NCI-H748 treated with DMSO at 0.1 percent for 48 hours (cell line): ENCODE measurements around the gene GAPDH.
"Not testable (repeated sequence)": the region's sequence is repeated elsewhere in the genome, so short reads cannot be mapped to it uniquely, and the experiment has no call there.

Experiments
- DNase-seq: peaks from one replicate; lab custom pipeline; 2025; lab: John Stamatoyannopoulos, UW

Gene GAPDH

DNA sequence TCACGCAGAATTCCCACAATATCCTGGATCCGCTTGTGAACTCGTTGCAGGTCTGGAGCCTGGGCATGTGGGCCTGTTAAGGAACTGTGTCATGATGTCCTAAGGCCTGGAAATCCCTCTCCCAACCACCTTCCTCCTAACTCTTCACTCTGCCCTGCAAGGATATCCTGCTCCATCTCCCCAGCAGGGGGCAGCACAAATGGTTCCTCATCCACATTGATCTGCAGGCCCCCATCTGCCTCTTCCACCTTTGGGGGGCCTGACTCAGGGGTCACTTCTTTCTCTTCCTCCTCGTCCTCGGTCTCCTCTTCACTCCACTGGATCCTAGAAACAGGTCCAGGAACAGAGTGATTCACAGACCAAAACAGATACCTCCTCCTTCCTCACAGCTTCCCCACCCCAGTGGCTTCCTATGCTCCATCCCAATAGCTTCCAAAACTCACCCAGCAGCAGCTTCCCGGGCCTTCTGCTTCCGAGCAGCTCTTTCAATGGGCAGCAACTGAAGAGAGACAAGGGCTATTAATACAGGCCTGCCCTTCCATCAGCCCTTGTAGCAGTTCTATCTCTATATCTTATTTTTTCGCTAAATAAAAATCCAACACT, 29.2 kb downstream of the GAPDH start:
- peak; percentile 5 for DNase-seq

DNA sequence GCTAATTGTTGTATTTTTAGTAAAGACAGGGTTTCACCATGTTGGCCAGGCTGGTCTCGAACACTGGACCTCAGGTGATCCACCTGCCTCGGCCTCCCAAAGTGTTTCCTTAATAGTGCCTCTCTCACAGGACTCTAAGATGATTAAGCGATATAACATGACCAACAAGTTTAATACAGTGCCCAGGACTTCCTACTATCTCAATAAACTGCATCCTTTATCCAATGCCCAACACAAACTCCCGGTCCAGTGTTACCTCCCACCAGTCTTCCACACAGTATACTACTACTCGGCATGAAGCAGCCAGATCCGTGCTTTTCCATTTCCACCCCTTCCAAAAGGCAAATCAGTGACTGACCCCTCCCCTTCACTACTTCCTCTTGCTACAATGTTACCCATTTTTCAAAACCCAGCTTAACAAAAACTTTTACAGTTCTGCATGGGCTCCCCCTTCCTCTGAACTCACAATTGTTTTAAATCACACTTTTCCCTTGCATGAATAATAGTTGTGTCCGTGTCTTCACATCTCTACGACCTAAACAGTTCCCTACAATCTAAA, 32.9 kb downstream of the GAPDH start:
- no peak for DNase-seq

DNA sequence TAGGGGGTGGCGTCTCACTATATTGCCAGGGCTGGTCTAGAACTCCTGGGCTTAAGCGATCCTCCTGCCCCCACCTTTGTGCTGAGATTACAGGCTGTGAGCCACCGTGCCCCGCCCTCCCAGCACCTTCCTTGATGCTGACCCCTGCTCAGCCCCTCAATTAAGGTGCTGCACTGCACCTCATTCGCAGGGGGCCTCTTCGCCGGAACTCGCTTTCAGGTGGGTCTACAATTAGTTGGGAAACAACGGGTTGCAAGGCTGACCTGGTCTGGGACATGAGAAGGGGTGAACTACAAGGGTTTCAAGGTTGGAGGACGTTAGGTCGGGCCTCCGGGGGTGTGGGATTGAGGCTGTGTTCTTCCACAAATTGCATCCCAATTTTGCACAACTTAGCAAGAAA, 35.0 kb downstream of the GAPDH start:
- DNase-seq, result no peak

DNA sequence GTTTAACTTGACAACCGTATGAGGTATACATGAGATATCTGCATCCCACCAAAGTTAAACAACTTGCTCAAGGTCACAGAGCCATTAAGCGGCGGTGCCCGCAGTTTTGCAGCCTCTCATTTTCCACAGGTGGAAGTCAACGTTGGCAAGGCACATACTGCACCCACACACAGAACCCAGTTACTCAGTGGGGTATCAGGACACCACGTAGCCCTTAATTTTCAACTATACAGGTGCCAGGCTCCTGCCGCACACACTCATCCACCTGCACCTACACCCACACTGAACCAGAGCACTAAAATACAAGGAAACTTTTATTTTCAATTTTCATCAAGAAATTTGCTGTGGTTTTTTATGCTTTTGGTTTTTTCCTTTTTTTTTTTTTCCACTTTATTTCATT, 35.5 kb downstream of the GAPDH start:
- no peak for DNase-seq

DNA sequence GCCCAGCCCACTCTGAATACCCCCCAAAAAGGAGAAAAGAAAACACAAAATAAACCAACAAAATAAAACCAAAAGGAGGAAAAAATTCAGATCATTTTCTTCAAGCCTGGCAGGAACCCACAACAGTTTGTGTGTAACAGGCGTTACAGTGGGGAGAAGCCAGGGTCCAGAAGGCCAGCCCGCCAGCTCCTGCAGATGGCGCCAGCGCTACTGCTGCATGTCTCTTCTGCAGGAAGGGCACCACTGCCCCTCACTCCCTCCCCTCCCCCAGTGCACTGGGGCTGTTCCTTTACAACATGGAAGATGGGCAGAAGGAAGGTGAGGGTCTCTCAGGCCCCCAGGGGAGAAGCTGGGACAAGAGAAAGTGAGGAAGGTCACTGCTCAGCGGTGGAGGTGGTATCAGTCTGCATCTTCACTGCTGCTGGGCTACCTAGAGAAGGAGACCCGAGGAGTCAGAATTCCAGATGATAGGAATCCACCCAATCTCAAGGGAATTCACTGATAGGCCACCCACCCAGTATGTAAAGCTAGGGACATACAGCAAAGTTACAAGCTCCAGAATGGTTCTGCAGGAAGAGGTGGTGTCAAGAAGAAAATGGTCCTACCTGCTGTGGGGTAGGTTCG, 36.1 kb downstream of the GAPDH start:
- no peak for DNase-seq

DNA sequence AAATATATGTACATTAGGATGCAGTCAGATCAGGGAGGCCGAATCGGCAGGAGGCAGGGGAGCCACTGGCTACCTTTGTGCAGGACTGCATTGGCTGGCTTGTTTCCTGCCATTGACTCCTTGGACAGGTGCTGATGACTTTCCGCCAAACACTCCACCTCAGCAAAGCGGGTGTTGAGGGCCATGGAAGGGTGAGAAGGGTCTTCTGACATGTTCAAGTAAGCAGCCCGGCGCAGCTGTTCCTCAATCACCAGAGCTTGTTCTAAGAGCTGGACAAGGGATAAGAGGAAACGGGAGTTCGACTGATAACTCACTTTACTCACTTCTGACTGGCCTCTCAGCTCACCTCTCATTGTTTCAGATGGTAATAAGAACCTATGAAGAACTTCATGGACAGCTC, 38.7 kb downstream of the GAPDH start:
- DNase-seq, result no peak

DNA sequence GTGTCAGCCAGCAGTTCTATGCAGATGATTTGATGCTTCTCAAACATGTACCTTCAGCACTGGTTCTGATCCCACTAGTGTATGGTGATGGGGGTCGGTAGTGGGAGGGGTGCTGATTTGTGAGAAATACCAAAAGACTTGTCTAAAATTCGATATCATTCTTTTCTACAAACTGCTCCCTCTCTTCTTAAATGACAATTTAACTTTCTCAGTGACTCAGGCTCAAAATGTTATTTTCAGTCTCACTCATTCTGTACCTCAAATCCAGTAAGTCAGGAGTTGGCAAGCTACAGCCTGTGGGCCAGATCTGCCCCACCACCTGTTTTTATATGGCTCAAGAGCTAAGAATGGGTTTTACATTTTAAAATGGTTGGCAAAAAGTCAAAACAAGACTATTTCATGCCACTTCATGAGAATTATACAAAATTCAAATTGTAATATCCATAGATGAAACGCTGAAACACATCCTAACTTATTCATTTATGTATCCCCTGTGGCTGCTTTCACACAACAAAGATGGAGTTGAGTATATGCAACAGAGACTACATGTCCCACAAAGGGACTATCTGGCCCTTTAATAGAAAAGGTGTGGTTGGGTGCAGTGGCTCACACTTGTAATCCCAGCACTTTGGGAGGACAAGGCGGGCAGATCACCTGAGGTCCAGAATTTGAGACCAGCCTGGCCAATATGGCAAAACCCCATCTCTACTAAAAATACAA, 40.4 kb downstream of the GAPDH start:
- no peak for DNase-seq

DNA sequence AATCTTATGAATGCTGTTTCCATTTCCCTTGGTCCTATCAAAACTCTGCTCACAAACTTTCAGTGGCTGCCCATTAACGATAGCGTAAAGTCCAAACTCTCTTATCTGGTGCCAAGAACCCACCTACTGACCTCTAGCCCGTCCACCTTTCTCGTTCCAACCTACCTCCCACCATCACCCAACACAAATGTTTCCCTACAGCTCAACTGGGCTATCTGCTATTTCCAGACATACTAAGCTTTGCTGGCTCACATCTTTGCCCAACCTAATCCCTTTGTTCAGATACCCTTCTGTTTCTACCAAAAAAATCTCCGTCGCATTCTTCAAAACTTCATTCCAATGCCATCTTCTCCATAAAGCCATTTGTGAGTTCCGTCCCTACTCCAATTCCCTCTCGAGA, 41.3 kb downstream of the GAPDH start:
- no peak for DNase-seq

DNA sequence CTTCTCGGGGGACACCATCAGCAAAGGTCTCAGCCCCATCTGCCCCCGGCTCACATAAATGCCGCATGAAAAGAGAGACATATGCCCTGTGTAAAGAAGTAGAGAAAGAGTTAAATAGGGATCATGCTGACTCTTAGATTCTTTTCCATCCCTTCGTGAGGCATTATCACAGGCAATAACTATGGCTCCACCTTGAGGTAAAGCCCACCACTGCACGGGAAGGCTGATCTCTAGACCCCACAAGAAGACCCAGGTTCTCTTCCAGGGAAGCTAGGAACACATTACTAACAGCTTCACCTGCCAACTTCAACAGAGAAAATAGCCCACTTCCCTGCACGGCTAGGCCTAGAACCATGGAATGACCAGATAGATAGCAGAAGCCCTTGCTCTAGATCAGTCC, 47.9 kb downstream of the GAPDH start:
- no peak for DNase-seq

DNA sequence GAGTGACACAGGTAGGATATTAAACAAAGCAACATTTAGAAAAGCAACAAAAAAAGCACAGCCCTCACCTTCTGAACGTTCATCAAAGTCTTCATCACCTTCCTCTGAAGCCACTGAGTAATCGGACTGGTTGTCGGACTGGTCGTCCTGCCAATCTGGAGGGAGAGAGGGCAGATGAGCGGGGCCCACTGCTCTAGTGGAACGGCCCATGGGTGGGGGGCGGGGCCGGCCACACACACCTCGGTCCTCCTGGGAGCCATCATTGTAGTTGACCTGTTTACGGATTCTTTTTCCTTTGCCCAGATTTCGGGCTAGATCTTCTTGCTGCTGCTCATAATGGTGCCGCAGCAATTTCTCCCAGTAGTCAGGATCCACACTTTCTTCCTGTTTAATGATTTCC, 48.6 kb downstream of the GAPDH start:
- DNase-seq, result no peak

DNA sequence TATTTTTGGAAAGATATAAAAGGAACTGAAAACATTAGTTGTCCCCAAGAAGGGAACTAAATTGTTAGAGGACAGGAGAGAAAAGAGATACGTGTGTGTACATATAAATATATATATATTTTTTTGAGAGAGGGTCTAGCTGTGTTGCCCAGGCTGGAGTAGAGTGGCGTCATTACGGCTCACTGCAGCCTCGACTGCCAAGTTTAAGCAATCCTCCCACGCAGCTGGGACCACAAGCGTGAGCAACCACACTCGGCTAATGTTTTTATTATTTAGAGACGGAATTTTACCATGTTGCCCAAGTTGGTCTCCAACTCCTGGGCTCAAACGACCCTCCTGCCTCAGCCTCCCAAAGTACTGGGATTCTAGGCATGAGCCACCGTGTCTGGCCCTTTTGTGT, 50.0 kb downstream of the GAPDH start:
- no peak for DNase-seq

DNA sequence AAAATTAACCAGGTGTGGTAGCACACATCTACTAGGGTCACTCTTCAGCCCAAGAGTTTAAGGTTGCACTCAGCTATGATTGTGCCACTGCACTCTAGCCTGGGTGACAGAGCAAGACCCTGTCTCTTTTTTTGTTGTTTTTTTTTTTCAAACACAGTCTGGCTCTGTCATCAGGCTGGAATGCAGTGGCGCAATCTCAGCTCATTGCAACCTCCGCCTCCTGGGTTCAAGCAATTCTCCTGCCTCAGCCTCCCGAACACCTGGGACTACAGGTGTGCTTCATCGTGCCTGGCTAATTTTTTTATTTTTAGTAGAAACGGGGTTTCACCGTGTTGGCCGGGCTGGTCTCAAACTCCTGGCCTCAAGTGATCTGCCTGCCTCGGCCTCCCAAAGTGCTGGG, 52.3 kb downstream of the GAPDH start:
- not testable (repeated sequence) for DNase-seq
